GM03348 (cell line): ENCODE results near the gene LRWD1.
"Not testable (repeated sequence)": the region's sequence is repeated elsewhere in the genome, so short reads cannot be mapped to it uniquely, and the experiment has no call there.

Source experiments
- DNase-seq: peaks from one replicate; pipeline ENCODE4 v3.0.0; 2012; ENCODE audit warnings: low spot score

The LRWD1 gene

DNA sequence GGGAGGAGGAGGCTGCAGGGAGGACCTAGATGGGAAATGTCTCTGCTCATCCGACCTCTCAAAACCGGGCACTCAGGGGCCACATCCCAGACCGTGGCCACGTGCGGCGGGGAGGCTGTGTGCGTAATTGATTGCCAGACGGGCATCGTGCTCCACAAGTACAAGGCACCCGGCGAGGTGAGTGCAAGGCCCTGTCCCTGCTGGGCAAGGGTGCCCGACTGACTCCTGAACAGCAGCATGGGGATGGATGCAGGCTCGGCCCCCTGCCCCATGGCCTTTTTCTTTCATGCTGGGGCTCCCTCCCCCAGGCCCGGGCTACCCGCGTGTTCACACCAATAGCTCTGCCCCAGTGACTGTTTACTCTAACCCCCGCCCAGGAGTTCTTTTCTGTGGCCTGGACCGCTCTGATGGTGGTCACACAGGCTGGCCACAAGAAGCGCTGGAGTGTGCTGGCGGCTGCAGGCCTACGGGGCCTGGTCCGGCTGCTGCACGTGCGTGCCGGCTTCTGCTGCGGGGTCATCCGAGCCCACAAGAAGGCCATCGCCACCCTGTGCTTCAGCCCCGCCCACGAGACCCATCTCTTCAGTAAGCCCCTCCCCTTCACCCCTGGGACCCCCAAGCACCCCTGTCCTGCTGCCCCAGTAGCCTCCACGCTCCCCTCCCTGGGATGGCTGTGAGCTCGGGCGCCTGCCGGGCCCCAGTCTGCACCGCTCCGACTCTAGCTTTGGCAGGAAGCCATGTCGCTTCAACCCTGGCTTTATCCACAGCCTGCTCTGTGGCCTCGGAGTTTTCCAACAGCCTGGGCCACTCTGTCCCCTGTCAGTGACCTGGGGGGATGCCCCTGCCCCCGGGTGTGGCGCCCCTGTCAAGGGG lies 3.9 kb downstream of the LRWD1 start:
- DNase-seq, result no peak

DNA sequence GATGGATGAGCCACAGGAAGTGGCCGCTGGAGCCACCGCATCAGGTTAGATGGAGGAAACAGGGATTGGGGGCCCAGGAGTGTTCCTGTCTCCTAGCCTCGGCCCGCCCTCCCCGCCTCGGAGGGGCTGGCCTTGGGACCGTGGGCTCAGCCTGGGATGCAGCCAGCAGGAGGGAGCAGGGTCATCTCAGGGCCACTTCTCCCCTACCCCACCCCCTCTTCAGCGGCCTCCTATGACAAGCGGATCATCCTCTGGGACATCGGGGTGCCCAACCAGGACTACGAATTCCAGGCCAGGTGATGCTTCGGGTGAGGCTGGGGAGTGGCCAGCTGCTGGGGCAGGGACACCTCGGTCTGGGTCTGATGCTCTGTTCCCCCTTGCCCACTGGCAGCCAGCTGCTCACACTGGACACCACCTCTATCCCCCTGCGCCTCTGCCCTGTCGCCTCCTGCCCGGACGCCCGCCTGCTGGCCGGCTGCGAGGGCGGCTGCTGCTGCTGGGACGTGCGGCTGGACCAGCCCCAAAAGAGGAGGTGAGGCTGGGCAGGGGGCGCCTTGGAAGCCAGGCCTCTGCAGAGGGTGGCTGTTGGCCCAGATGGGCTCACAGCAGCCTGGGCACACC lies 4.7 kb downstream of the LRWD1 start:
- DNase-seq, result no peak

DNA sequence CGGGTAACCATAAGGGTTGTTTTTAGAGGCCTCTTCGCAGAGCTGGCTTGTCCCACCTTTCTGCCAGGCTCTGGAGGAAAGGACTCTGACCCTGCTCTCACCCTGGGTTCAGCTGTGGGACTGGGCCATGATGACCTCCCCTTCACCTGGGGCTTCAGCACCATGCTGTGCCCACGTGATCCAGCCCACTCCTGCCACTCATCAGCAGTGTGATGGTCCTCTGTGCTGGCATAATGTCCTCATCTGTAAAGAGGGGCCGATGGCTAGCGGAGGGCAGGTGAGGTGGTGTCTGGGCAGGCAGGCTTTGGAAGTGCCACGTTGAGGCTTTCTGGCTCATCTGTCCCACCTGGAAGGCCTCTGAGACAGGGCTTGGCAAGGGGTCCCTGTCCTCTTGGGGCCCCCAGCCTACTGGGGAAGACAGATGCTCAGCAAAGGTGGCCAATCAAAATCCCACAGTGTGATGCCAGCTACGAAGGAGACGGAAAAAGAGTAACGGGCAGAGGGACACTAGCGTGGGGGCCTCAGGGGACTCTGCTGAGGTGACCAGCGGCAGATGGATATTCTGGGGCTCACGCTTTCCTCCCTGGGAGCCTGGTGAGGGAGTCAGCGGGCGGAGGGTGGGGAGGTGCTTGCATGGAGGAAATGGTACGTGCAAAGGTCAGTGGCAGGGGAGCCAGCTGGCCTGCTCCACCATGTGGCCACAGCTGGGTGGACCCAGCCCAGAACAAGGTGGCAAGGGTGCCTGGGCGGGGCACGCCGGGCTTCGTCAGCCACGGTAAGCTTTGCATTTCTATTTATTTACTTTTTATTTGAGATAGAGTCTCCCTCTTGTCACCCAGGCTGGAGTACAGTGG lies 5.4 kb downstream of the LRWD1 start:
- DNase-seq, result no peak

DNA sequence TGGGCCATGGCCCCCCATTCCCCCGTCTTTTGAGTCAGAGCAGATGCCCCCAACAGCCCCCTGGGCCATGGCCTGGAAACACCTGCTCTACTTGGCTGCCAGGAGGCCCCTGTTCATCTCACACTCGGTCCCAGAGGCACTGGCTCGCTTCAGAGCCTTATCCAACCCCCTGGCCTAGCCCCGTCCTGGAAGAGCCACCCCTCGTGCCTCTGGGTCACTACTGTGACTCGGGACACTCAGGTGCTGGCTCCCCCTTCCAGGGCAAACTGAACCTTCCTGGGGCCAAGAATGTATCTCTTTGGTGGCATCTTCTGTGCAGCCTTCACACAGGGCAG lies 7.0 kb downstream of the LRWD1 start:
- no peak for DNase-seq

DNA sequence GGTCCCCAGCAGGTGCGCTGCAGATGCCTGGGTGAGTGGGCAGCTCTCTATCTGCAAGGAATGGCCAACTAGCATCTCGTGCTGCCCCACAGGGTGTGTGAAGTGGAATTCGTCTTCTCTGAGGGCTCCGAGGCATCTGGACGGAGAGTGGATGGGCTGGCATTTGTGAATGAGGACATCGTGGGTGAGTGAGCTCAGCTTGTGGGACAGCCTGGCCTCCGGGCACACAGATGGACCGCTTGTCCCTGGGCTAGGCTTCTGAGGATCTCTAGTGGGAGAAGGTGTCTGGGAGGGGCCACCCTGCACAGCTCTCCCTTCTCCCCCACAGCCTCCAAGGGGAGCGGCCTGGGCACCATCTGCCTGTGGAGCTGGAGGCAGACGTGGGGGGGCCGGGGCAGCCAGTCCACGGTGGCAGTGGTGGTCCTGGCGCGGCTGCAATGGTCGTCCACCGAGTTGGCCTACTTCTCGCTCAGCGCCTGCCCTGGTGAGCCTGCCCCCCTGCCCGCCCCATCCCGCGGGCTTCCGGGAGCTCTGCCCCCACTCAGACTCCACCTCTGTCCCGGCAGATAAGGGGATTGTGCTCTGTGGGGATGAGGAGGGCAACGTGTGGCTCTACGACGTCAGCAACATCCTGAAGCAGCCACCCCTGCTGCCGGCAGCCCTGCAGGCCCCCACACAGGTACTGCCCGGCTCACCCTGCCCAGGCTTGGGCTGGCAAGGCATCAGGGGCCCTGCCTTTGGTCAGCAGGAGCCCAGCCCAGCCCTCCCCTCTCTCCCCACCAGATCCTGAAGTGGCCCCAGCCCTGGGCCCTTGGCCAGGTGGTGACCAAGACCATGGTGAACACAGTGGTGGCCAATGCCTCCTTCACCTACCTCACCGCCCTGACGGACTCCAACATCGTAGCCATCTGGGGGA lies 7.6 kb downstream of the LRWD1 start:
- no peak for DNase-seq

GRCh38 chr7:102473271-102473991 lies 8.6 kb downstream of the LRWD1 start:
- DNase-seq, result no peak

- not testable (repeated sequence) for DNase-seq
These were observed 9.3 kb downstream of the LRWD1 start for GRCh38 chr7:102474116-102474515.

DNA sequence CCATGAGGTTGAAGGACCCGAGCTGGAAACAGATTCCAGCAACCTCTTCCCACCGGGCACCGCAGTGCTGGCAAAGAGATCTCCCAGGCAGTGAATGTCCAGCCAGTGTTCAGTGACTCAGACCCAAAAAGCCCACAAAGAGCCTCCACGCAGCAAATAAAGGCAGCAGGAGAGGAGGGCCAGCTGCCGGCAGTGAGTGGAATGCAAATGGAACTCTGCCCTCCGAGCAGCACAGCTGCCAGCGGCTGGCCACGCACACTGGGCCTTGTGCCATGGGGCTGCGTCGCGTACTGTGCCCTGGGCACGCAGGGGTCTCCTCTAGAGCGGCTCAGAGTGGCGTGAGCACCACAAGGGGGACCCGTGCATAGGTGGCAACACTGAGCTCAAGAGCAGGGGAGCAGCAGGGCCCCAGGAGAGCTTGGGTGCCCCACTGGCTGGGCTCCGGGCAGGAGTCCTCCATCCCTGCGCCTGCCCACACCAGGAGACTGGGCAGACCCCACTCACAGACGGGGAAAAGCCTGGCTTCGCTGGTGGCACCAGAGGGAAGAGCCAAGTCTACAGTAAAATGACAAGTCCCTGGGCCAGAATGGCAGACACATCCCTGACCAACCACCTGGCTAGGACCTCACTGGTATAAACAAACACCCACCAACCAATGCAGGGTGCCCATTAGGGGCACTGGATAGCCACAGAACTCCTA lies 10.1 kb downstream of the LRWD1 start:
- not testable (repeated sequence) for DNase-seq

- not testable (repeated sequence) for DNase-seq
These were observed 13.8 kb downstream of the LRWD1 start, which contains the start of gene POLR2J for GRCh38 chr7:102478314-102479208. TSS of gene POLR2J (minus strand) at chr7:102478922. CDS start at chr7:102478860, 62 bp downstream.

- DNase-seq, result not testable (repeated sequence)
These were observed 14.4 kb downstream of the LRWD1 start for GRCh38 chr7:102479209-102479584.

GRCh38 chr7:102479982-102480637 lies 15.3 kb downstream of the LRWD1 start:
- not testable (repeated sequence) for DNase-seq

- not testable (repeated sequence) for DNase-seq
These were observed 17.2 kb downstream of the LRWD1 start for GRCh38 chr7:102481962-102482361.

DNA sequence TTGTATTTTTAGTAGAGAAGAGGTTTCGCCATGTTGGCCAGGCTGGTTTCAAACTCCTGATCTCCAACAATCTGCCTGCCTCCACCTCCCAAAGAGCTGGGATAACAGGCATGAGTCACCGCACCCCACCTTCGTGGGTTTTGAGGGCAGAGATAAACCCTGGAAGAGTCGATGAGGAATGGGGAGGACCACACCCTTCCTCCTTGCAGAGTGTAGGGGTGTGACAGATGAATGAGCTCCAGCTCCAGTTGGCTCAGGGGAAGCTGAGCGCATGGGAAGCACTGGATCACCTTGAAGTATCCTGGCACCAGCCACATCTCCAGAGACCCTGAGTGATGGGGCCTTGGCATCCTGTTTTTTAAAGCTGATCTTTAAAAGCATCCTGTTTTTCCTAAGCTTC lies 19.5 kb downstream of the LRWD1 start:
- DNase-seq, result not testable (repeated sequence)

DNA sequence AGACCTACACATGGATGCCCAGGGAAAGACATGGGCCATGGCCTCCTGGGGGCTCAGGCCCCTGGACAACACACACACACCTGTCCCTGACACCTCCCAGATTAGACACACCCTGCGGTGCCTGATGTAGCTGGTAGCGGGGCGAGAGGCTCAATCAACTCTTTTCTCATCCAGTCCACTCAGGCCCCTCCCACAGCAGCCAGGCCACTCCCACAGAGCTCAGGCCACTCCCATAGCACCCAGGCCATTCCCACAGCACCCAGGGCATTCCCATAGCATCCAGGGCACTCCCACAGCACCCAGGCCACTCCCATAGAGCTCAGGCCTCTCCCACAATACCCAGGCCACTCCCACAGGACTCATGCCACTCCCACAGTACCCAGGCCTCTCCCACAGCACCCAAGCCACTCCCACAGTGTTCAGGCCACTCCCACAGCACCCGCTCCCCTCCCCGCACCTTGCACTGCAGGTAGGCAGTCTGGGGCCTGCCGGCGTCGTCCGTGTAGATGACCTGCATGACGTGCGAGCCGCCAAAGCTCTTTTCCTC lies 25.8 kb downstream of the LRWD1 start:
- not testable (repeated sequence) for DNase-seq

GRCh38 chr7:102493220-102493935 lies 28.6 kb downstream of the LRWD1 start:
- not testable (repeated sequence) for DNase-seq

- DNase-seq, result not testable (repeated sequence)
These were observed 29.2 kb downstream of the LRWD1 start for GRCh38 chr7:102494026-102494425.

- not testable (repeated sequence) for DNase-seq
These were observed 29.8 kb downstream of the LRWD1 start for GRCh38 chr7:102494473-102495149.
